Measurements from ENCODE around the gene THAP10.

THAP10 gene

GRCh38 chr15:70854666-70854976, 37.6 kb downstream of the THAP10 start (continued):
- TF ChIP-seq ZNF561 (tag by site-specific recombination; IDR thresholded peaks at IDR 0.05; ENCODE audit: borderline replicate concordance) (no peak), ZNF514 (tag by site-specific recombination; IDR thresholded peaks at IDR 0.05) (peak; percentile 12; the same call in 1 of the 2 replicates), ZNF24 (tag by site-specific recombination; IDR thresholded peaks at IDR 0.05) (no peak), GLIS2 (tag by site-specific recombination; IDR thresholded peaks at IDR 0.05) (0 out of 2 replicates have a peak, but pooled peaks have one; percentile 44)

GRCh38 chr15:70853973-70854665, 38.1 kb downstream of the THAP10 start, which contains the start of gene LARP6:
Gene LARP6 (minus strand): TSS chr15:70854157. CDS start chr15:70854088, 69 bp downstream.
- Histone ChIP-seq H3K36me3 (ENCODE audit: control insufficient read depth in 2 of 2, insufficient read depth in 1 of 2, low read length in 2 of 2) (peaks cover 9 to 22% of the 10 kb centered on the region in 2 experiments; a peak in 2 of 3 replicates), H3K4me3 (ENCODE audit: low read depth, low read length) (peak within 1 kb of the TSS; percentile 76), H3K27ac (ENCODE audit: extremely low read depth, low read depth, low read length) (peak within 1 kb of the TSS; percentile 93), H3K4me1 (ENCODE audit: control insufficient read depth, insufficient read depth, low read length) (peaks cover 9% of the 10 kb centered on the region), H3K9me3 (ENCODE audit: control insufficient read depth, insufficient read depth, low read depth, low read length) (no peaks in the 10 kb centered on the region)
- POLR2A ChIA-PET: interaction anchor here (0.6 to 1.6 kb wide), 7 partner anchors 9 to 141 kb away, joined by 3 to 8 read pairs (median 4); no protein-coding TSS in a partner anchor
- CTCF ChIA-PET: interaction anchor here (0.6 to 3.0 kb wide), 9 partner anchors 9 to 158 kb away, joined by 3 to 10 read pairs (median 4); no protein-coding TSS in a partner anchor
- no peak for TF ChIP-seq ZNF16 (tag by site-specific recombination; IDR thresholded peaks at IDR 0.05; ENCODE audit: low read depth)
- 0 out of 2 replicates have a peak, but pooled peaks have one; percentile 18 for TF ChIP-seq ZNF561 (tag by site-specific recombination; IDR thresholded peaks at IDR 0.05; ENCODE audit: borderline replicate concordance)
- peak; percentile 43; the same call in 1 of the 2 replicates for TF ChIP-seq ZNF596 (tag by site-specific recombination; IDR thresholded peaks at IDR 0.05)
- TF ChIP-seq ZNF521 (tag by site-specific recombination; IDR thresholded peaks at IDR 0.05): no peak
- peak; percentile 49 for TF ChIP-seq ZFHX2 (tag by site-specific recombination; conservative IDR thresholded peaks at IDR 0.05)
- peak; percentile 40 for TF ChIP-seq SP3 (tag by site-specific recombination; IDR thresholded peaks at IDR 0.05)
- no peak for TF ChIP-seq PRDM10 (tag by site-specific recombination; IDR thresholded peaks at IDR 0.05)
- TF ChIP-seq PATZ1 (tag by site-specific recombination; IDR thresholded peaks at IDR 0.05): peak; percentile 69; the same call in 1 of the 2 replicates
- TF ChIP-seq ZSCAN30 (tag by site-specific recombination; IDR thresholded peaks at IDR 0.05): peak; percentile 54
- peak; percentile 59 for TF ChIP-seq ZXDB (tag by site-specific recombination; IDR thresholded peaks at IDR 0.05)
- no peak for TF ChIP-seq REST (tag by site-specific recombination; IDR thresholded peaks at IDR 0.05)
- no peak for TF ChIP-seq ZNF23 (tag by site-specific recombination; IDR thresholded peaks at IDR 0.05; ENCODE audit: borderline replicate concordance)
- no peak for TF ChIP-seq ZNF624 (tag by site-specific recombination; IDR thresholded peaks at IDR 0.05)
- TF ChIP-seq ZNF501 (tag by site-specific recombination; IDR thresholded peaks at IDR 0.05): 0 out of 2 replicates have a peak, but pooled peaks have one; percentile 39
- TF ChIP-seq ZBTB20 (tag by site-specific recombination; IDR thresholded peaks at IDR 0.05): peak; percentile 51
- TF ChIP-seq ZNF701 (tag by site-specific recombination; IDR thresholded peaks at IDR 0.05): no peak
- TF ChIP-seq SP7 (tag by site-specific recombination; IDR thresholded peaks at IDR 0.05): peak; percentile 58
- peak; percentile 89 for TF ChIP-seq ZNF335 (tag by site-specific recombination; conservative IDR thresholded peaks at IDR 0.05)
- peak; percentile 22; the same call in 1 of the 2 replicates for TF ChIP-seq ZNF629 (tag by site-specific recombination; IDR thresholded peaks at IDR 0.05)
- TF ChIP-seq KLF8 (tag by site-specific recombination; IDR thresholded peaks at IDR 0.05): no peak; the same call in 1 of the 2 replicates
- no peak for TF ChIP-seq ZNF366 (tag by site-specific recombination; conservative IDR thresholded peaks at IDR 0.05)
- no peak for TF ChIP-seq ZNF433 (tag by site-specific recombination; IDR thresholded peaks at IDR 0.05; ENCODE audit: low read depth)
- peak; percentile 38; the same call in 1 of the 2 replicates for TF ChIP-seq MZF1 (tag by site-specific recombination; IDR thresholded peaks at IDR 0.05; ENCODE audit: borderline replicate concordance)
- TF ChIP-seq ZNF658 (tag by site-specific recombination; IDR thresholded peaks at IDR 0.05): no peak
- TF ChIP-seq SP2 (tag by site-specific recombination; IDR thresholded peaks at IDR 0.05): peak; percentile 27; the same call in 1 of the 2 replicates
